NB4 (cell line): ENCODE data around the gene NAV3.

Experiments
- DNase-seq: peaks from one replicate; pipeline ENCODE4 v3.0.0; 2010; ENCODE audit warnings: low read depth
- H3K4me3 ChIP-seq: one replicate; pipeline ENCODE4 v1.5.1; 2011; ENCODE audit warnings: mild to moderate bottlenecking, low read depth, low read length, moderate library complexity
- MYC ChIP-seq: IDR thresholded peaks from 2 replicates; pipeline ENCODE4 v1.6.1; 2011; ENCODE audit warnings: low read depth, low read length
- POLR2A ChIP-seq: IDR thresholded peaks from 2 replicates; pipeline ENCODE4 v1.6.1; 2011; ENCODE audit warnings: mild to moderate bottlenecking; ENCODE audit not compliant: insufficient read length; ENCODE audit errors: extremely low read depth
- TF ChIP-seq, protein P1 (sequence below): IDR thresholded peaks from 2 replicates; pipeline ENCODE4 v1.6.1; 2011; ENCODE audit warnings: low read depth, low read length
- TF ChIP-seq, protein P2 (sequence below): IDR thresholded peaks from one replicate; pipeline ENCODE4 v1.5.1; 2012; ENCODE audit warnings: low read depth, low read length

The NAV3 gene

DNA sequence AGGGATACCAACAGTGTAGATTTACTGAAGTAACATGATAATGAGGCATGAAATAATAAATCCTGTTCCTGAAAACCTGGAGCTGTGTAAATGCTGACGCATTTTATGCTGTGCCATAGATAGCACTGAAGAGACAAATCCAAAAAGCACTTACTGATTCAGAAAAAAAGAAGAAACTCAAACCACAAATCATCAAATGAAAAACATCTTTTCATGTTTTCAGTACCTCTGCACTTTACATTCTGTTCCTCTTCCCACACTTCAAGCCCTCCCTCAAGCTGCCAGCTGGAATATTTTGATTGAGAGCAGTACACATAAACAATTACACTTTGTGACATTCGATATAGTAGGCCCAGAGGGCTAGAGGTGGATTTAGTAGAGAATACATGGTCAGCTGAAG lies 362.3 kb downstream of the NAV3 start:
- no peak for DNase-seq
- H3K4me3 ChIP-seq, result no peak overlapping the region
- TF ChIP-seq MYC, result no peak
- TF ChIP-seq POLR2A, result no peak
- TF ChIP-seq, protein P1, sequence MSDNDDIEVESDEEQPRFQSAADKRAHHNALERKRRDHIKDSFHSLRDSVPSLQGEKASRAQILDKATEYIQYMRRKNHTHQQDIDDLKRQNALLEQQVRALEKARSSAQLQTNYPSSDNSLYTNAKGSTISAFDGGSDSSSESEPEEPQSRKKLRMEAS, result no peak
- TF ChIP-seq, protein P2, sequence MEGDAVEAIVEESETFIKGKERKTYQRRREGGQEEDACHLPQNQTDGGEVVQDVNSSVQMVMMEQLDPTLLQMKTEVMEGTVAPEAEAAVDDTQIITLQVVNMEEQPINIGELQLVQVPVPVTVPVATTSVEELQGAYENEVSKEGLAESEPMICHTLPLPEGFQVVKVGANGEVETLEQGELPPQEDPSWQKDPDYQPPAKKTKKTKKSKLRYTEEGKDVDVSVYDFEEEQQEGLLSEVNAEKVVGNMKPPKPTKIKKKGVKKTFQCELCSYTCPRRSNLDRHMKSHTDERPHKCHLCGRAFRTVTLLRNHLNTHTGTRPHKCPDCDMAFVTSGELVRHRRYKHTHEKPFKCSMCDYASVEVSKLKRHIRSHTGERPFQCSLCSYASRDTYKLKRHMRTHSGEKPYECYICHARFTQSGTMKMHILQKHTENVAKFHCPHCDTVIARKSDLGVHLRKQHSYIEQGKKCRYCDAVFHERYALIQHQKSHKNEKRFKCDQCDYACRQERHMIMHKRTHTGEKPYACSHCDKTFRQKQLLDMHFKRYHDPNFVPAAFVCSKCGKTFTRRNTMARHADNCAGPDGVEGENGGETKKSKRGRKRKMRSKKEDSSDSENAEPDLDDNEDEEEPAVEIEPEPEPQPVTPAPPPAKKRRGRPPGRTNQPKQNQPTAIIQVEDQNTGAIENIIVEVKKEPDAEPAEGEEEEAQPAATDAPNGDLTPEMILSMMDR, result no peak

DNA sequence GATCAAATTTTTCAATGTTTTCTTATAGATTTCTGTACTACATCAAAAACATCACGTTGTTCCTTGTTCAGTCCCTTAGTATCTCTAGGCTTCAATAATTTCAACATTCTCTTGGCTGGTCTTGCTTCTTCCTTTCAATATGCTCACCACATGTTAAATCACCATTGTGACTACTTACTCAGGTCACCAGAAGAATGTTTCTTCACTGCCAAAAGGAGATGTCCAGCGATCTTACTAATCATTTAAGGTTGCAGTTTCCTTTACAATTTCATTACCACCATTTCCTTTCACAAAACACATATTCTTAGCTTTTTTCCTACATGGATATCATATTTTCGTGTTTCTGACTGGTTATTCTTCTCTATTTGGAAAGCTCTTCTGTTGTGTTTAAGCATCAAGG lies 363.8 kb downstream of the NAV3 start:
- TF ChIP-seq, protein P1, result no peak
- TF ChIP-seq, protein P2, result no peak
- no peak for TF ChIP-seq POLR2A
- TF ChIP-seq MYC, result no peak

DNA sequence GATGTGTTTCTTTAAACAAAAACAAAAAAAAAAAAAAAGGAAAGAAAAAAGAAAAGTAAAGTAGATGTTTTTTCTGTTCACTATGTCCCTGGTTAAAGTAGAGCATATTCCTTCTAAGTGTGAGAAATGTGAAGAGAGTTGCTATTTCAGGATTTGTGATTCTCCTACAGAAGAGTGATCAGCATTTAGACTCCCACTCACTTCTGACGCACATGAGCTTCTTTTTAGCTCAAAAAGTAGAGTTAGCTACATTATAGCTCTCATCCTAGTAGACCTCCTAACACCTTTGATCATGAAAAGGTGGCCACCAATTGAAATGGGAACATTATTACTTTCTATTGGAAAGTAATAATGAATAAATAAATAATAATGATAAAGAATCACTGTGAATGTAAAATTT lies 368.2 kb downstream of the NAV3 start:
- no peak overlapping the region for H3K4me3 ChIP-seq
- TF ChIP-seq, protein P1, result no peak
- TF ChIP-seq MYC (no peak), POLR2A (no peak)
- TF ChIP-seq, protein P2, result no peak
- DNase-seq, result no peak

More for the DNA sequence above, 363.8 kb downstream of the NAV3 start:
- no peak for DNase-seq
- H3K4me3 ChIP-seq, result no peak overlapping the region

DNA sequence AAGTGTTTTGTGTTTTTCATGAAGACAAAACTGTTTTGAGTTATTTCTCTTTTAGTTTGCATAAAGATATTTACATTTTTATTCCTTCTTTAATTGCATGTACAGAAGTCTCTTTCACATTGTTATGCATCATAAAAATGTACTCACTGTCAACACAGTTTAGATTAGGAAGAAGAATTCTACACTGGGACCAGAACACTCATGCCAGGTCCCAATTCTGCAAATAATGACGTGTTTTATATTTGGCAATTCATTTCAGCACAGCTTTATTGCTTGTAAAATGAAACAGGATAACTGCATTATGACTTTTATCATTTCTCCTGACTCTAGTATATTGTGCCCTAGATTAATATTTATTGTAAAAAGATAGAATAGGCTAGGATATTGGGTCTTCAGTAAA lies 369.2 kb downstream of the NAV3 start:
- no peak for TF ChIP-seq MYC
- TF ChIP-seq POLR2A, result no peak
- TF ChIP-seq, protein P1, result no peak
- TF ChIP-seq, protein P2, result no peak
- no peak overlapping the region for H3K4me3 ChIP-seq
- DNase-seq, result no peak

DNA sequence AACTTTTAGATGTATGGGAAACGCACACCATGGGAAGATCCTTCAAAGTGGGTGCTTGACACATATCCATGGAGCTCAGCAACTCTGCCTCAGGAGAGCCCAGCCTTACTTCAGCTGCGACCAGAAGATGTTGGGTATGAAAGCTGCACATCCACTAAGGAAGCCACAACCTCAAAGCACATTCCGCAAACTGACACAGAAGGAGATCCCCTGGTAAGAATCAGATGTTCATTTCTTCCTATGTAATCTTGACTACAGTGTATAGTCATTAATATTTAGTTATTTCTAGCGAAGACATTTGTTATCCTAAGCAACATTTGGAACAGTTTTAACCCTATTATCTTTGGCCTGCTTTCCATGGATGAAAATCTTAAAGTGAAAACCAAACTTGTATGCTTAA lies 374.2 kb downstream of the NAV3 start:
- DNase-seq, result no peak
- no peak for TF ChIP-seq POLR2A
- TF ChIP-seq, protein P2, result no peak
- TF ChIP-seq MYC, result no peak
- TF ChIP-seq, protein P1, result no peak
- no peak overlapping the region for H3K4me3 ChIP-seq

DNA sequence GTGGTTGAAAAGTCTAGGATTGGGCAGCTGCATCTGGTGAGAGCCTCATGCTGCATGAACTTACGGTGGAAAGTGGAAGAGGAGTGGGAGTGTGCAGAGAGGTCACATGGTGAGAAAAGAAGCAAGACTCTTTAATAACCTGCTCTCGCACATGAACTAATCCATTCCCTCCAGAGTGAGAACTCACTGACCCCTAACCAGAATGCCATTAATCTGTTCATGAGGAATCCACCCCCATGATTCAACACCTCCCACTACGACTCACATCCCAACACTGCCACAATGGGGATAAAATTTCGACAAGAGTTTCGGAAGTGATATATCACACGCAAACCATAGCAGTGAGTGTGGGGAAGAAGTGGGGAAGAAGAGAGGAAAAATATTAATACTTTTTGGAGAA lies 377.4 kb downstream of the NAV3 start:
- DNase-seq, result no peak
- no peak overlapping the region for H3K4me3 ChIP-seq
- TF ChIP-seq MYC, result no peak
- TF ChIP-seq, protein P2, result no peak
- no peak for TF ChIP-seq POLR2A
- TF ChIP-seq, protein P1, result no peak
